GM12878 (cell line): Measurements from ENCODE around the gene CYSRT1. TPM values are rescaled to one million over a fixed set of nuclear protein-coding genes. Genes with fewer than 3 reads are reported as not detected.

Source experiments
- BCL11A ChIP-seq: IDR thresholded peaks from 2 replicates; pipeline ENCODE4 v1.6.1; 2011; ENCODE audit warnings: low read depth, low read length
- BHLHE40 ChIP-seq, 2 experiments: fragments of 450-650 bp in 1 of 2; IDR thresholded peaks; 2 replicates each; pipeline ENCODE4 v1.6.1; 2011 to 2017; ENCODE audit warnings: low read depth in 2 of 2, borderline replicate concordance in 1 of 2, improper control_type of control experiment in 1 of 2, low read length in 1 of 2, mild to moderate bottlenecking in 1 of 2
- ESRRA ChIP-seq: IDR thresholded peaks from 2 replicates; pipeline ENCODE4 v1.6.1; 2012; ENCODE audit warnings: mild to moderate bottlenecking, low read length, improper control_type of control experiment
- ETV6 ChIP-seq, 2 experiments: fragments of 450-650 bp in 1 of 2; IDR thresholded peaks in 1 of 2; conservative IDR thresholded peaks in 1 of 2; 2 replicates each; pipeline ENCODE4 v1.6.1; 2014; ENCODE audit warnings: antibody characterized with exemption in 1 of 2, borderline replicate concordance in 1 of 2, low read depth in 1 of 2, mild to moderate bottlenecking in 1 of 2, moderate library complexity in 1 of 2
- FOS ChIP-seq: IDR thresholded peaks from 3 replicates; pipeline ENCODE4 v1.6.1; 2011; ENCODE audit warnings: borderline replicate concordance; ENCODE audit not compliant: insufficient read length; ENCODE audit errors: extremely low read depth
- IKZF1 ChIP-seq: fragments of 450-650 bp; conservative IDR thresholded peaks from 2 replicates; pipeline ENCODE4 v1.6.1; 2017; ENCODE audit warnings: antibody characterized with exemption, mild to moderate bottlenecking
- LARP7 ChIP-seq: fragments of 450-650 bp; IDR thresholded peaks from 2 replicates; pipeline ENCODE4 v1.6.1; 2017; ENCODE audit warnings: mild to moderate bottlenecking
- NFIC ChIP-seq: IDR thresholded peaks from 2 replicates; pipeline ENCODE4 v1.6.1; 2012; ENCODE audit warnings: low read depth, mild to moderate bottlenecking, inconsistent platforms, low read length, moderate library complexity
- NR2C1 ChIP-seq: fragments of 450-650 bp; IDR thresholded peaks from 2 replicates; pipeline ENCODE4 v1.6.1; 2017; ENCODE audit warnings: antibody characterized with exemption, mild to moderate bottlenecking, moderate library complexity
- PML ChIP-seq: IDR thresholded peaks from 2 replicates; pipeline ENCODE4 v1.6.1; 2012; ENCODE audit warnings: low read length, inconsistent platforms
- RBBP5 ChIP-seq: fragments of 200-600 bp; sonication (generic); conservative IDR thresholded peaks from 2 replicates; pipeline ENCODE4 v1.6.1; 2016
- STAT1 ChIP-seq: fragments of 450-650 bp; conservative IDR thresholded peaks from 2 replicates; pipeline ENCODE4 v1.6.1; 2014; ENCODE audit warnings: antibody characterized with exemption, mild to moderate bottlenecking
- SUZ12 ChIP-seq: fragments of 200-600 bp; sonication (generic); IDR thresholded peaks from one replicate; pipeline ENCODE4 v1.6.1; 2018; ENCODE audit warnings: antibody characterized with exemption, mild to moderate bottlenecking; ENCODE audit not compliant: unreplicated experiment
- ZNF622 ChIP-seq: fragments of 450-650 bp; IDR thresholded peaks from 2 replicates; pipeline ENCODE4 v1.6.1; 2017; ENCODE audit warnings: mild to moderate bottlenecking, inconsistent platforms
- ZSCAN29 ChIP-seq: fragments of 450-650 bp; IDR thresholded peaks from 2 replicates; pipeline ENCODE4 v1.6.1; 2017; ENCODE audit warnings: mild to moderate bottlenecking, moderate library complexity
- polyA plus RNA-seq, 11 experiments: library from polyadenylated mRNA; depleted of rRNA in 4 of 11; unstranded in 6 of 11; stranded (reverse) in 5 of 11; fragments of >200 nt; fragmentation: Nextera tagmentation in 4 of 11; fragmentation: Illumina TruSeq in 1 of 11; extraction: Ambion mirVana in 4 of 11; extraction: Trizol in 1 of 11; gene quantifications; 1 replicate in 1 of 11; 2 replicates in 10 of 11; pipeline versions ENCODE4 v1.2.1 to v1.2.3, GENCODE V29; 2011 to 2016; ENCODE audit warnings: inconsistent platforms in 2 of 11, missing spikeins in 2 of 11, low read depth in 1 of 11
- total RNA-seq, 4 experiments: library from RNA; depleted of rRNA in 3 of 4; stranded (reverse); fragments of >200 nt in 3 of 4; fragmentation: Illumina TruSeq in 1 of 4; extraction: Trizol in 1 of 4; gene quantifications; 2 replicates each; pipeline versions ENCODE4 v1.2.1 to v1.2.3, GENCODE V29; 2013 to 2021
- TF ChIP-seq, protein P1 (sequence below): IDR thresholded peaks from 2 replicates; pipeline ENCODE4 v1.6.1; 2012; ENCODE audit warnings: low read length, inconsistent platforms
- TF ChIP-seq, protein P2 (sequence below): IDR thresholded peaks from 2 replicates; pipeline ENCODE4 v1.6.1; 2012; ENCODE audit warnings: low read depth, low read length, improper control_type of control experiment
- TF ChIP-seq, protein P3 (sequence below): IDR thresholded peaks from 2 replicates; pipeline ENCODE4 v1.6.1; 2012; ENCODE audit warnings: low read depth, low read length, improper control_type of control experiment
- TF ChIP-seq, protein P4 (sequence below): fragments of 450-650 bp; IDR thresholded peaks from 2 replicates; pipeline ENCODE4 v1.6.1; 2017; ENCODE audit warnings: mild to moderate bottlenecking, moderate library complexity
- TF ChIP-seq, protein P5 (sequence below): fragments of 450-650 bp; IDR thresholded peaks from 2 replicates; pipeline ENCODE4 v1.6.1; 2016; ENCODE audit warnings: mild to moderate bottlenecking

Gene CYSRT1
- total and polyA plus RNA-seq, 10 of the 15 experiments (the other 5 are each of a cell fraction or from before 2014, with no cell fraction given) = 0.24 to 3.6 (median 0.97) TPM; not detected in 1

DNA sequence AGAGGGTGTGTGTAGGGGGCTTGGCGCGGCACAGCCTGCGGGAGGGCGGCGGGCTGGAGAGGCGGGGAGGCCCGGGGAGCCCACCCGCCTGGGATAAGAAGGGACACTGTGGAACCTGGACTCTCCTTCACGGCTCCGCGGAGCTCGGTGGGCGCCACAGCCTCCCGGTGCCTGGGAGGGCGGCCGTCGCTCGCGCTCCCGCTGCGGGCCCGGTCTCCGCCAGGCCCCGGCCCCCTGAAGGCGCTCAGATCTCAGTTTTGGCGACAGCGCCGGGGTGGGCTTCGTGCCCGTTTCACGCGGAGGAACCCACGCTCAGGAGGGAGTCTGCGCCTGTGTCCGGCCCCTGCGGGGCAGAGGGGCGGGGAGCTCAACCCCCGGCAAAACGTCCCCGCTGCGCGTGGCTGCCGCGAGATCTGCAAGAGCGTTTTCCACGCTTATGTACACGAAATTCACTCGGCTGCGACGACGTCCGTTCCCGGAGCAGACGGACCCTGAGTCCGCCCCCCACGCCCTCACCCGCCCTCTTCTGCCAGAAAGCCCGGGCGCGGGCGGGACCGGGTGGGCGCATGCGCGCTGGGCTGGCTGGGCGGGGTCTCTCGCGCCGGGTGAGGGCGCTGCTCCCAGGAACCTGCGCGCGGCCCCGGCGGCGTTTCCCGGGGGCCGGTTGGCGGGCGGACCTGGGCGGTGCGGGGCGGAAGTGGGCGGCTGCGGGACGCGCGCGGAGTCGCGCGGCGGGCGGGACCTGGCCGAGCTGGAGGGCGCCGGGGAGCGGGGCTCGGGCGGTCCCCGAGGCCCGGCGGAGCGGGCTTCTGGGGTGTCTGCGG is 29.9 kb downstream of the CYSRT1 start, which contains the start of gene NELFB (continued):
- TF ChIP-seq STAT1 (0 out of 2 replicates have a peak, but pooled peaks have one; percentile 83), ZSCAN29 (peak; percentile 85), IKZF1 (peak; percentile 98), ETV6 (conservative IDR thresholded peaks at IDR 0.05 in 1 of 2, IDR thresholded peaks at IDR 0.05 in 1 of 2; ENCODE audit: borderline replicate concordance in 1 of 2, low read depth in 1 of 2) (no peak), SUZ12 (no peak), ZNF622 (no peak), RBBP5 (no peak), NFIC (no peak), LARP7 (peak; percentile 95), NR2C1 (peak; percentile 76), ESRRA (no peak), BHLHE40 (IDR thresholded peaks at IDR 0.05; ENCODE audit: borderline replicate concordance in 1 of 2, low read depth in 2 of 2, low read length in 1 of 2) (peak; percentile 33 to 79; a peak in 3 of 4 replicates), PML (no peak), FOS (no peak), BCL11A (no peak)
- TF ChIP-seq, protein P1, sequence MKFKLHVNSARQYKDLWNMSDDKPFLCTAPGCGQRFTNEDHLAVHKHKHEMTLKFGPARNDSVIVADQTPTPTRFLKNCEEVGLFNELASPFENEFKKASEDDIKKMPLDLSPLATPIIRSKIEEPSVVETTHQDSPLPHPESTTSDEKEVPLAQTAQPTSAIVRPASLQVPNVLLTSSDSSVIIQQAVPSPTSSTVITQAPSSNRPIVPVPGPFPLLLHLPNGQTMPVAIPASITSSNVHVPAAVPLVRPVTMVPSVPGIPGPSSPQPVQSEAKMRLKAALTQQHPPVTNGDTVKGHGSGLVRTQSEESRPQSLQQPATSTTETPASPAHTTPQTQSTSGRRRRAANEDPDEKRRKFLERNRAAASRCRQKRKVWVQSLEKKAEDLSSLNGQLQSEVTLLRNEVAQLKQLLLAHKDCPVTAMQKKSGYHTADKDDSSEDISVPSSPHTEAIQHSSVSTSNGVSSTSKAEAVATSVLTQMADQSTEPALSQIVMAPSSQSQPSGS = no peak
- TF ChIP-seq, protein P2, sequence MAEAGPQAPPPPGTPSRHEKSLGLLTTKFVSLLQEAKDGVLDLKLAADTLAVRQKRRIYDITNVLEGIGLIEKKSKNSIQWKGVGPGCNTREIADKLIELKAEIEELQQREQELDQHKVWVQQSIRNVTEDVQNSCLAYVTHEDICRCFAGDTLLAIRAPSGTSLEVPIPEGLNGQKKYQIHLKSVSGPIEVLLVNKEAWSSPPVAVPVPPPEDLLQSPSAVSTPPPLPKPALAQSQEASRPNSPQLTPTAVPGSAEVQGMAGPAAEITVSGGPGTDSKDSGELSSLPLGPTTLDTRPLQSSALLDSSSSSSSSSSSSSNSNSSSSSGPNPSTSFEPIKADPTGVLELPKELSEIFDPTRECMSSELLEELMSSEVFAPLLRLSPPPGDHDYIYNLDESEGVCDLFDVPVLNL = no peak
- TF ChIP-seq, protein P3, sequence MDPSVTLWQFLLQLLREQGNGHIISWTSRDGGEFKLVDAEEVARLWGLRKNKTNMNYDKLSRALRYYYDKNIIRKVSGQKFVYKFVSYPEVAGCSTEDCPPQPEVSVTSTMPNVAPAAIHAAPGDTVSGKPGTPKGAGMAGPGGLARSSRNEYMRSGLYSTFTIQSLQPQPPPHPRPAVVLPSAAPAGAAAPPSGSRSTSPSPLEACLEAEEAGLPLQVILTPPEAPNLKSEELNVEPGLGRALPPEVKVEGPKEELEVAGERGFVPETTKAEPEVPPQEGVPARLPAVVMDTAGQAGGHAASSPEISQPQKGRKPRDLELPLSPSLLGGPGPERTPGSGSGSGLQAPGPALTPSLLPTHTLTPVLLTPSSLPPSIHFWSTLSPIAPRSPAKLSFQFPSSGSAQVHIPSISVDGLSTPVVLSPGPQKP = no peak; the same call in 1 of the 2 replicates
- TF ChIP-seq, protein P4, sequence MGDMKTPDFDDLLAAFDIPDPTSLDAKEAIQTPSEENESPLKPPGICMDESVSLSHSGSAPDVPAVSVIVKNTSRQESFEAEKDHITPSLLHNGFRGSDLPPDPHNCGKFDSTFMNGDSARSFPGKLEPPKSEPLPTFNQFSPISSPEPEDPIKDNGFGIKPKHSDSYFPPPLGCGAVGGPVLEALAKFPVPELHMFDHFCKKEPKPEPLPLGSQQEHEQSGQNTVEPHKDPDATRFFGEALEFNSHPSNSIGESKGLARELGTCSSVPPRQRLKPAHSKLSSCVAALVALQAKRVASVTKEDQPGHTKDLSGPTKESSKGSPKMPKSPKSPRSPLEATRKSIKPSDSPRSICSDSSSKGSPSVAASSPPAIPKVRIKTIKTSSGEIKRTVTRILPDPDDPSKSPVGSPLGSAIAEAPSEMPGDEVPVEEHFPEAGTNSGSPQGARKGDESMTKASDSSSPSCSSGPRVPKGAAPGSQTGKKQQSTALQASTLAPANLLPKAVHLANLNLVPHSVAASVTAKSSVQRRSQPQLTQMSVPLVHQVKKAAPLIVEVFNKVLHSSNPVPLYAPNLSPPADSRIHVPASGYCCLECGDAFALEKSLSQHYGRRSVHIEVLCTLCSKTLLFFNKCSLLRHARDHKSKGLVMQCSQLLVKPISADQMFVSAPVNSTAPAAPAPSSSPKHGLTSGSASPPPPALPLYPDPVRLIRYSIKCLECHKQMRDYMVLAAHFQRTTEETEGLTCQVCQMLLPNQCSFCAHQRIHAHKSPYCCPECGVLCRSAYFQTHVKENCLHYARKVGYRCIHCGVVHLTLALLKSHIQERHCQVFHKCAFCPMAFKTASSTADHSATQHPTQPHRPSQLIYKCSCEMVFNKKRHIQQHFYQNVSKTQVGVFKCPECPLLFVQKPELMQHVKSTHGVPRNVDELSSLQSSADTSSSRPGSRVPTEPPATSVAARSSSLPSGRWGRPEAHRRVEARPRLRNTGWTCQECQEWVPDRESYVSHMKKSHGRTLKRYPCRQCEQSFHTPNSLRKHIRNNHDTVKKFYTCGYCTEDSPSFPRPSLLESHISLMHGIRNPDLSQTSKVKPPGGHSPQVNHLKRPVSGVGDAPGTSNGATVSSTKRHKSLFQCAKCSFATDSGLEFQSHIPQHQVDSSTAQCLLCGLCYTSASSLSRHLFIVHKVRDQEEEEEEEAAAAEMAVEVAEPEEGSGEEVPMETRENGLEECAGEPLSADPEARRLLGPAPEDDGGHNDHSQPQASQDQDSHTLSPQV = peak; percentile 67; the same call in 1 of the 2 replicates
- TF ChIP-seq, protein P5, sequence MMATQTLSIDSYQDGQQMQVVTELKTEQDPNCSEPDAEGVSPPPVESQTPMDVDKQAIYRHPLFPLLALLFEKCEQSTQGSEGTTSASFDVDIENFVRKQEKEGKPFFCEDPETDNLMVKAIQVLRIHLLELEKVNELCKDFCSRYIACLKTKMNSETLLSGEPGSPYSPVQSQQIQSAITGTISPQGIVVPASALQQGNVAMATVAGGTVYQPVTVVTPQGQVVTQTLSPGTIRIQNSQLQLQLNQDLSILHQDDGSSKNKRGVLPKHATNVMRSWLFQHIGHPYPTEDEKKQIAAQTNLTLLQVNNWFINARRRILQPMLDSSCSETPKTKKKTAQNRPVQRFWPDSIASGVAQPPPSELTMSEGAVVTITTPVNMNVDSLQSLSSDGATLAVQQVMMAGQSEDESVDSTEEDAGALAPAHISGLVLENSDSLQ = peak; percentile 39
